ENCODE measurements around the gene SARNP. TPM values are rescaled to one million over a fixed set of nuclear protein-coding genes. Genes with fewer than 3 reads are reported as not detected.

The SARNP gene
- polyA plus RNA-seq, 1 of the 3 experiments (the other 2 are of a cell fraction), result 65.8 TPM

GRCh38 chr12:55721601-55722213, 95.8 kb downstream of the SARNP start:
- H3K4me1 ChIP-seq (ENCODE audit: control insufficient read depth in 1 of 2, insufficient read depth in 2 of 2, low read depth in 1 of 2, low read length in 1 of 2), result peaks cover 25 to 36% of the 10 kb centered on the region in 2 experiments
- H3K4me2 ChIP-seq, result peak overlapping the region; percentile 66; the same call in 1 of the 2 replicates
- H2AFZ ChIP-seq (ENCODE audit: low read depth), result no peak overlapping the region
- peaks cover 58% of the 10 kb centered on the region for H3F3A ChIP-seq (replicated peaks; ENCODE audit: insufficient read depth)
- peaks cover 23% of the 10 kb centered on the region for H3K79me2 ChIP-seq (ENCODE audit: insufficient read depth)
- peak overlapping the region; percentile 56 to 74; a peak in 3 of 4 replicates for H3K27ac ChIP-seq (ENCODE audit: low read depth in 2 of 2, low read length in 1 of 2)
- TF ChIP-seq POLR2AphosphoS5 (IDR thresholded peaks at IDR 0.05; ENCODE audit: low read depth, low read length), result no peak
- no peak for TF ChIP-seq NRF1 (IDR thresholded peaks at IDR 0.05; ENCODE audit: low read depth, low read length)
- TF ChIP-seq FOSL2 (IDR thresholded peaks at IDR 0.05; ENCODE audit: borderline replicate concordance, low read depth), result no peak
- TF ChIP-seq FOXM1 (IDR thresholded peaks at IDR 0.05; ENCODE audit: low read depth), result 0 out of 2 replicates have a peak, but pooled peaks have one; percentile 1
- no peak for TF ChIP-seq RFX5 (IDR thresholded peaks at IDR 0.05; ENCODE audit: low read length)
- WGBS (ENCODE audit: low lambda C conversion rate), result 87% methylated on average over 11 of the region's 14 CpGs
- no peaks in the 10 kb centered on the region for H3K9me2 ChIP-seq
- no peak overlapping the region for H3K4me3 ChIP-seq (ENCODE audit: low read depth in 2 of 2, low read length in 1 of 2)
- POLR2A ChIA-PET, result interaction anchor here (1.4 to 1.7 kb wide), 2 partner anchors 8 to 16 kb away, joined by 4 to 6 read pairs; no protein-coding TSS in a partner anchor
- H3K36me3 ChIP-seq (replicated peaks in 1 of 2; ENCODE audit: control insufficient read depth in 1 of 2, insufficient read depth in 2 of 2, low read length in 1 of 2), result peaks cover 29 to 36% of the 10 kb centered on the region in 2 experiments
- CTCF ChIA-PET, result interaction anchor here (0.6 to 11.2 kb wide), 15 partner anchors 9 to 542 kb away, joined by 3 to 202 read pairs (median 6); partner anchors contain the start of gene CD63
- H4K20me1 ChIP-seq (ENCODE audit: insufficient read depth), result peaks cover 36% of the 10 kb centered on the region
- H3K27me3 ChIP-seq (ENCODE audit: insufficient read depth), result no peaks in the 10 kb centered on the region
- no peak overlapping the region for H3K9ac ChIP-seq
- H3K9me3 ChIP-seq, result no peaks in the 10 kb centered on the region
- DNase-seq, result no peak

GRCh38 chr12:55720894-55721444, 96.6 kb downstream of the SARNP start:
- Histone ChIP-seq H3K4me1 (ENCODE audit: control insufficient read depth in 1 of 2, insufficient read depth in 2 of 2, low read depth in 1 of 2, low read length in 1 of 2) (peaks cover 25 to 36% of the 10 kb centered on the region in 2 experiments), H3K9ac (no peak overlapping the region), H3K9me2 (no peaks in the 10 kb centered on the region), H4K20me1 (ENCODE audit: insufficient read depth) (peaks cover 28% of the 10 kb centered on the region), H3F3A (replicated peaks; ENCODE audit: insufficient read depth) (peaks cover 58% of the 10 kb centered on the region), H3K4me2 (peak overlapping the region; percentile 66; the same call in 1 of the 2 replicates), H3K4me3 (ENCODE audit: low read depth in 2 of 2, low read length in 1 of 2) (no peak overlapping the region), H3K9me3 (no peaks in the 10 kb centered on the region), H3K27me3 (ENCODE audit: insufficient read depth) (no peaks in the 10 kb centered on the region), H3K79me2 (ENCODE audit: insufficient read depth) (peaks cover 20% of the 10 kb centered on the region; the same call in 1 of the 2 replicates), H2AFZ (ENCODE audit: low read depth) (no peak overlapping the region), H3K27ac (ENCODE audit: low read depth in 2 of 2, low read length in 1 of 2) (peak overlapping the region; percentile 56 to 74), H3K36me3 (replicated peaks in 1 of 2; ENCODE audit: control insufficient read depth in 1 of 2, insufficient read depth in 2 of 2, low read length in 1 of 2) (peaks cover 21 to 31% of the 10 kb centered on the region in 2 experiments)
- ChIA-PET POLR2A (interaction anchor here (1.4 to 1.7 kb wide), 2 partner anchors 9 to 16 kb away, joined by 4 to 6 read pairs; no protein-coding TSS in a partner anchor), CTCF (interaction anchor here (0.6 to 11.2 kb wide), 18 partner anchors 9 to 541 kb away, joined by 3 to 202 read pairs (median 4); partner anchors contain the start of genes CD63 and DNAJC14)
- 10% methylated on average over 2 of the region's 9 CpGs for WGBS (ENCODE audit: low lambda C conversion rate)
- peak; percentile 73 for DNase-seq
- TF ChIP-seq, protein P1, sequence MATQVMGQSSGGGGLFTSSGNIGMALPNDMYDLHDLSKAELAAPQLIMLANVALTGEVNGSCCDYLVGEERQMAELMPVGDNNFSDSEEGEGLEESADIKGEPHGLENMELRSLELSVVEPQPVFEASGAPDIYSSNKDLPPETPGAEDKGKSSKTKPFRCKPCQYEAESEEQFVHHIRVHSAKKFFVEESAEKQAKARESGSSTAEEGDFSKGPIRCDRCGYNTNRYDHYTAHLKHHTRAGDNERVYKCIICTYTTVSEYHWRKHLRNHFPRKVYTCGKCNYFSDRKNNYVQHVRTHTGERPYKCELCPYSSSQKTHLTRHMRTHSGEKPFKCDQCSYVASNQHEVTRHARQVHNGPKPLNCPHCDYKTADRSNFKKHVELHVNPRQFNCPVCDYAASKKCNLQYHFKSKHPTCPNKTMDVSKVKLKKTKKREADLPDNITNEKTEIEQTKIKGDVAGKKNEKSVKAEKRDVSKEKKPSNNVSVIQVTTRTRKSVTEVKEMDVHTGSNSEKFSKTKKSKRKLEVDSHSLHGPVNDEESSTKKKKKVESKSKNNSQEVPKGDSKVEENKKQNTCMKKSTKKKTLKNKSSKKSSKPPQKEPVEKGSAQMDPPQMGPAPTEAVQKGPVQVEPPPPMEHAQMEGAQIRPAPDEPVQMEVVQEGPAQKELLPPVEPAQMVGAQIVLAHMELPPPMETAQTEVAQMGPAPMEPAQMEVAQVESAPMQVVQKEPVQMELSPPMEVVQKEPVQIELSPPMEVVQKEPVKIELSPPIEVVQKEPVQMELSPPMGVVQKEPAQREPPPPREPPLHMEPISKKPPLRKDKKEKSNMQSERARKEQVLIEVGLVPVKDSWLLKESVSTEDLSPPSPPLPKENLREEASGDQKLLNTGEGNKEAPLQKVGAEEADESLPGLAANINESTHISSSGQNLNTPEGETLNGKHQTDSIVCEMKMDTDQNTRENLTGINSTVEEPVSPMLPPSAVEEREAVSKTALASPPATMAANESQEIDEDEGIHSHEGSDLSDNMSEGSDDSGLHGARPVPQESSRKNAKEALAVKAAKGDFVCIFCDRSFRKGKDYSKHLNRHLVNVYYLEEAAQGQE (IDR thresholded peaks at IDR 0.05; ENCODE audit: low read depth, low read length), result 0 out of 2 replicates have a peak, but pooled peaks have one; percentile 26
- TF ChIP-seq EP300 (IDR thresholded peaks at IDR 0.05; ENCODE audit: borderline replicate concordance in 1 of 2, low read depth in 1 of 2, low read length in 1 of 2), result peak in 1 of 2 experiments; percentile 28; a peak in 1 of 4 replicates
- TF ChIP-seq RXRA (IDR thresholded peaks at IDR 0.05; ENCODE audit: borderline replicate concordance, low read depth), result no peak
- peak; percentile 91 for TF ChIP-seq NFIC (IDR thresholded peaks at IDR 0.05; ENCODE audit: borderline replicate concordance)
- TF ChIP-seq TCF12 (IDR thresholded peaks at IDR 0.05), result peak; percentile 79
- TF ChIP-seq FOSL2 (IDR thresholded peaks at IDR 0.05; ENCODE audit: borderline replicate concordance, low read depth), result peak; percentile 73
- no peak for TF ChIP-seq PBX3 (IDR thresholded peaks at IDR 0.05)
- TF ChIP-seq POLR2AphosphoS5 (IDR thresholded peaks at IDR 0.05; ENCODE audit: low read depth, low read length), result peak; percentile 22; the same call in 1 of the 2 replicates
- TF ChIP-seq RFX5 (IDR thresholded peaks at IDR 0.05; ENCODE audit: low read length), result no peak
- TF ChIP-seq TEAD4 (IDR thresholded peaks at IDR 0.05; ENCODE audit: borderline replicate concordance, insufficient read depth), result 0 out of 2 replicates have a peak, but pooled peaks have one; percentile 21
- TF ChIP-seq MAX (IDR thresholded peaks at IDR 0.05; ENCODE audit: low read depth), result 0 out of 2 replicates have a peak, but pooled peaks have one; percentile 55
- peak; percentile 43 for TF ChIP-seq CHD2 (IDR thresholded peaks at IDR 0.05; ENCODE audit: low read length, partially characterized antibody)
- TF ChIP-seq SMC3 (IDR thresholded peaks at IDR 0.05; ENCODE audit: low read depth, low read length), result peak; percentile 60; the same call in 1 of the 2 replicates
- no peak for TF ChIP-seq EZH2phosphoT487 (IDR thresholded peaks at IDR 0.05; ENCODE audit: borderline replicate concordance, low read depth)
- TF ChIP-seq ZBTB33 (IDR thresholded peaks at IDR 0.05; ENCODE audit: borderline replicate concordance, low read depth), result no peak
- TF ChIP-seq NRF1 (IDR thresholded peaks at IDR 0.05; ENCODE audit: low read depth, low read length), result no peak

Measured in SK-N-SH (cell line).